Liver (tissue), 3 donors: ENCODE data around the gene SNX14.

Experiments used
- ATF3 ChIP-seq: IDR thresholded peaks from 2 replicates; pipeline ENCODE4 v1.6.1; 2016; ENCODE audit warnings: antibody characterized with exemption
- CTCF ChIP-seq: fragments of 150-350 bp; IDR thresholded peaks from 2 replicates; pipeline ENCODE4 v1.5.1; 2017; ENCODE audit warnings: improper control_type of control experiment, low read depth, low read length; ENCODE audit not compliant: missing input control
- EGR1 ChIP-seq, 2 donors: IDR thresholded peaks; 2 replicates each; pipeline ENCODE4 v1.6.1; 2016 to 2018; ENCODE audit warnings: antibody characterized with exemption in 2 of 2, low read depth in 2 of 2
- REST ChIP-seq: IDR thresholded peaks from 2 replicates; pipeline ENCODE4 v1.6.1; 2016; ENCODE audit warnings: antibody characterized with exemption, mild to moderate bottlenecking
- SP1 ChIP-seq: IDR thresholded peaks from 2 replicates; pipeline ENCODE4 v1.6.1; 2018; ENCODE audit warnings: antibody characterized with exemption, mild to moderate bottlenecking
- YY1 ChIP-seq: IDR thresholded peaks from 2 replicates; pipeline ENCODE4 v1.6.1; 2016; ENCODE audit warnings: antibody characterized with exemption, mild to moderate bottlenecking
- ZBTB33 ChIP-seq: IDR thresholded peaks from 2 replicates; pipeline ENCODE4 v1.6.1; 2016; ENCODE audit warnings: antibody characterized with exemption
- TF ChIP-seq, protein P1 (sequence below): IDR thresholded peaks from 2 replicates; pipeline ENCODE4 v1.6.1; 2016; ENCODE audit warnings: antibody characterized with exemption
- donor health status: healthy.
- donor health status: healthy.

- TF ChIP-seq CTCF: no peak
- TF ChIP-seq, protein P1, sequence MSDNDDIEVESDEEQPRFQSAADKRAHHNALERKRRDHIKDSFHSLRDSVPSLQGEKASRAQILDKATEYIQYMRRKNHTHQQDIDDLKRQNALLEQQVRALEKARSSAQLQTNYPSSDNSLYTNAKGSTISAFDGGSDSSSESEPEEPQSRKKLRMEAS: no peak
- TF ChIP-seq REST: no peak
- TF ChIP-seq EGR1 (IDR thresholded peaks at IDR 0.05; ENCODE audit: low read depth in 2 of 2): no peak
- TF ChIP-seq ATF3: no peak
- no peak for TF ChIP-seq ZBTB33
- TF ChIP-seq YY1: no peak
- no peak for TF ChIP-seq SP1
These were observed 128.9 kb downstream of the SNX14 start for GRCh38 chr6:85464722-85465150.
